Cardiac fibroblast (primary cell): ENCODE measurements around the gene SLC37A1.

Experiments used
- DNase-seq, 2 donors: peaks; one replicate each; pipeline versions ENCODE4 v3.0.0 to v3.0.0-alpha.2; 2010; ENCODE audit warnings: low read depth in 2 of 2
- H3K4me3 ChIP-seq, 2 donors: replicated peaks in 1 of 2; 1 replicate in 1 of 2; 2 replicates in 1 of 2; pipeline ENCODE4 v1.5.1; 2011; ENCODE audit warnings: low read depth in 2 of 2, low read length in 2 of 2, mild to moderate bottlenecking in 2 of 2, moderate library complexity in 1 of 2
- TF ChIP-seq, protein P1 (sequence below): IDR thresholded peaks from one replicate; pipeline ENCODE4 v1.5.1; 2011; ENCODE audit warnings: low read depth, mild to moderate bottlenecking, low read length, inconsistent platforms

SLC37A1 gene

DNA sequence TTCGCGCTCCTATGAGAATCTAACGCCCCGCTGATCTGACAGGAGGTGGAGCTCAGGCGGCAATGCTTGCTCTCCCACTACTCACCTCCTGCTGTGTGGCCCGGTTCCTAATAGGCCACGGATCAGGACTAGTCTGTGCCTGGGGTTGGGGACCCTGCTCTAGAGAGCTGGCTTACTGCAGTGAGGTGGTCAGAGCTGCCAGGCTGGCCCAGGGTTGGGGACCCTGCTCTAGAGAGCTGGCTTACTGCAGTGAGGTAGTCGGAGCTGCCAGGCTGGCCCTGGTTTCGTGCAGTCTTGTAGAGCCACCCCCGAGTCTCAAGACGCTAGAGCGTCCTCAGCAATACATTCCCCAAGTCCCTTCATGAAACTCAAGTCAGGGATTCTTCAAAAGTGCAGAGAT is 27.5 kb downstream of the SLC37A1 start:
- DNase-seq, result no peak
- TF ChIP-seq, protein P1, sequence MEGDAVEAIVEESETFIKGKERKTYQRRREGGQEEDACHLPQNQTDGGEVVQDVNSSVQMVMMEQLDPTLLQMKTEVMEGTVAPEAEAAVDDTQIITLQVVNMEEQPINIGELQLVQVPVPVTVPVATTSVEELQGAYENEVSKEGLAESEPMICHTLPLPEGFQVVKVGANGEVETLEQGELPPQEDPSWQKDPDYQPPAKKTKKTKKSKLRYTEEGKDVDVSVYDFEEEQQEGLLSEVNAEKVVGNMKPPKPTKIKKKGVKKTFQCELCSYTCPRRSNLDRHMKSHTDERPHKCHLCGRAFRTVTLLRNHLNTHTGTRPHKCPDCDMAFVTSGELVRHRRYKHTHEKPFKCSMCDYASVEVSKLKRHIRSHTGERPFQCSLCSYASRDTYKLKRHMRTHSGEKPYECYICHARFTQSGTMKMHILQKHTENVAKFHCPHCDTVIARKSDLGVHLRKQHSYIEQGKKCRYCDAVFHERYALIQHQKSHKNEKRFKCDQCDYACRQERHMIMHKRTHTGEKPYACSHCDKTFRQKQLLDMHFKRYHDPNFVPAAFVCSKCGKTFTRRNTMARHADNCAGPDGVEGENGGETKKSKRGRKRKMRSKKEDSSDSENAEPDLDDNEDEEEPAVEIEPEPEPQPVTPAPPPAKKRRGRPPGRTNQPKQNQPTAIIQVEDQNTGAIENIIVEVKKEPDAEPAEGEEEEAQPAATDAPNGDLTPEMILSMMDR, result no peak
- H3K4me3 ChIP-seq, result no peak overlapping the region

DNA sequence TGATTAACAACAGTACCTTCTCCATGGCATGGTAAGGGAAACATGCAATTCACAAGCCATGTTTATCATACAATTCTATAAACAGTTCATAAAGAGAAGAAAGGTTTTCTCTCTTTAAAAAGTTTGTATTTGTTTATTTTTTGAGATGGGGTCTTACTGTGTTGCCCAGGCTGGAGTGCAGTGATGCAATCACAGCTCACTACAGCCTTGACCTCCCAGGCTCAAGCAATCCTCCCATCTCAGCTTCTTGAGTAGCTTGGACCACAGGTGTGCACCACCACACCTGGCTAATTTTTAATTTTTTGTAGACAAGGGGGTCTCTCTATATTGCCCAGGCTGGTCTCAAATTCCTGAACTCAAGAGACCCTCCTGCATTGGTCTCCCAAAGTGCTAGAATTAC is 28.0 kb downstream of the SLC37A1 start:
- TF ChIP-seq, protein P1, result no peak
- no peak for DNase-seq
- no peak overlapping the region for H3K4me3 ChIP-seq

DNA sequence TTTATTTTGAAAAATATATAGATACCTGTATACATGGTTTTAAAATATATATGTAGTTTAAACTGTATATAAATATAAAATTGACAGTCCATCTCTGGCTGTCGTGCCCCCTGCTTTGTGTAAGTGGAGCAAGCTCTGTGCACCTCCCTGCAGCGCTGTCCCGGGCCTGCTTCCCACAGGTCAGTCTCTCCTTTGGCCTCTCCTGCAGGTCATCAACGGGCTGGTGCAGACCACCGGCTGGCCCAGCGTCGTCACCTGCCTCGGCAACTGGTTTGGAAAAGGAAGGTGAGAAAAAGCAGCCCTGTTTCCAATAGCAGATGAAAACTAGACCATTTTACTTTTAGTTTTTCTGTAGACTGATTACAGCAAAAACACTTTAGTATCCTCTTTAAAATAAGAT is 28.5 kb downstream of the SLC37A1 start:
- TF ChIP-seq, protein P1, result no peak
- DNase-seq, result no peak
- no peak overlapping the region for H3K4me3 ChIP-seq

DNA sequence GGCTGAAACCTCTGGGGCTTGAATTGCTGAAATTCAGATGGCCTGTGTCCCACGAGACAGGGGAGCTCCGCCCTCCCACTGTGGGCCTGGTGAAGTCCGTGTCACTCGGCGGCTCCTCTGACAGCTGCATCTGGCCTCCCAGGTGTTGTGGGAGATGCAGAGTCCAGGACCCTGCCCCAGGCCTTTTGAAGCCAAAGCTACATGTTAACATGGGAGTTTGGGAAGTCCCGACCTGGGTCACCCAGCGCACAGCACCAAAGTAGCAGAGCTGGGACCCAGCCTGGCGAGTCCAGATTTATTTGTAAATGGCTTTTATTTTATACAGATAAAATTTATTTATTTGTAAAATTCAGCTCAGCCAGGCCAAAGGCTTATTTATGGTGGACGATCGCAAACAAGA is 28.9 kb downstream of the SLC37A1 start:
- H3K4me3 ChIP-seq, result no peak overlapping the region
- no peak for DNase-seq
- TF ChIP-seq, protein P1, result no peak

DNA sequence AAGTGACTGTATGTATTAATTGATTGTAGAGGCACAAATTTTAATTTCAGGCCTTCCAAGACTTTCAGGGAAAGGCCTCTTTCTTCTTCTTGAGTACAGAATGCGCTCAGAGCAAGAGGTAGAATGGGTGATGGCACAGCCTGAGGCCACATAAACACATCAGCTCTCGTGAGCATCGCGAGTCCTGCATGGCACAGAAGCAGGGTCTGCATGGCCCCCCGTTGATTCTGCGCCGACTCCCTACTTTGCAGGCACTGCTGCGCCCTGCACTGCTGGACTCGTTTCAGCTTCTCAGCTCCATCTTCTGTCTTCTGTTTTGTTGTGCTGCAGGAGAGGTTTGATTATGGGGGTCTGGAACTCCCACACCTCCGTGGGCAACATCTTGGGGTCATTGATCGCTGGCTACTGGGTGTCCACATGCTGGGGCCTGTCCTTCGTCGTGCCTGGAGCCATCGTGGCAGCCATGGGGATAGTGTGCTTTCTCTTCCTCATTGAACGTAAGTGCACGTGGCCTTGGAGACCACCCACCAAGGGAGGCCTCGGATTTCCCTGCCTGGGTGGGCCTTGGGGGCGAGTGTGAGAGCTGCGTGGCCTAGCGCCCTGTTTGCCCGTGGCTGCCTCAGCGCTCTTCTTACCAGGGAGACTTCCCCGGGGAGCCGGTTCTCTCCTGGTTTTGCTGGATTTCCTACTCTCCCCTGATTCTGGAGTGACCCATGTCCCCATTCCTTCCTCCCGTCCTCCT is 29.6 kb downstream of the SLC37A1 start:
- TF ChIP-seq, protein P1, result no peak
- no peak for DNase-seq
- H3K4me3 ChIP-seq, result no peak overlapping the region

DNA sequence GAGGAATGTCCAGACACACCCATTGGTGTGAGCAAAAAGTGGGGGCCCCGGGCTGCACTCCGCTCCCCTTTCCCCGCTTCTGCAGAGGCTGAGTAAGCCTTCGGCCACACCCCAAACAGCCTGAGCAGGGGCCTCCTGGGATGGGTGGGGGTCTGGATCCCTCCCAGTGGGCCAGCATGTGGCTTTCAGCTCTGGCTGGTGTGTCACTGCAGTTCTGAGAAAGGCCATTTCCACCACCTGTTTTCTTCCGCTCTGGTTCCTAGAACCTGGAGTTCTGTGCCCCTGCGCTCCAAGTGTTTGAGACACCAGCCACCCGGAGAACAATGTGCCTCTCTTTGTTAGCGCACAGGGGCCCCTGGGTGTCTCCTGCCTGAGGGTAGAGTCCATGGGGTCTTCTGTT is 30.9 kb downstream of the SLC37A1 start:
- no peak for DNase-seq
- H3K4me3 ChIP-seq, result no peak overlapping the region
- TF ChIP-seq, protein P1, result no peak

DNA sequence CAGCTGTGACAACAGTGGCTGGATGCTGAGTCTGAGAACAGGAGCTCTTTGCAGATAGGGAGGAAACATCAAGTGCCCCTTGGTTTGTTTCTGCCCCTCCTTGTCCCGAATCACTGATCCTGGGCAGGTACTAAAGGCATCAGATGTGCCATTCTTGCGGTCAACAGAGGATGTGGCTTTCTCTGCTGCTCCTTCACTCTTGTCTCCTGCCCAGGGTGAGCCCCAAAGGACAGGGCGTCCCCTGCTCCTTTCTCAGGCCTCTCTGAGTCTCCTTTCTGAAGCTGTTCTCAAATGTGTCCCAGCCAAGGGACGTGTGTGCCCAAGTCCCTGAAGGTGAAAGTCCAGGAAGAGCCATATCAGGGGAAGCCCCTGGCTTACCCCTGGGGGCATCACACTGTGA is 31.7 kb downstream of the SLC37A1 start:
- no peak overlapping the region for H3K4me3 ChIP-seq
- TF ChIP-seq, protein P1, result no peak
- no peak for DNase-seq
